WTC11 (cell line): ENCODE data around the gene CBX2. TPM values are rescaled to one million over a fixed set of nuclear protein-coding genes. Genes with fewer than 3 reads are reported as not detected.

ENCODE experiments used
- ATAC-seq: fragments of 200-7000 bp; cut with Tn5 transposase; 2 replicates; pipeline ENCODE4 v1.10.0; 2021; ENCODE audit warnings: mild to moderate bottlenecking, moderate library complexity
- CTCF ChIA-PET: fragments of 300-600 bp; sonication (Branson Sonifier 250); formaldehyde crosslinking; loops from one replicate; lab custom pipeline; 2021; ENCODE audit warnings: antibody characterized with exemption; lab: Charles Lee
- POLR2A ChIA-PET: fragments of 350-600 bp; sonication (Branson Sonifier 250); formaldehyde crosslinking; loops from one replicate; lab custom pipeline; 2021; ENCODE audit warnings: antibody characterized with exemption; lab: Charles Lee
- DNase-seq: peaks from one replicate; pipeline ENCODE4 v3.0.0; 2021; ENCODE audit warnings: low spot score
- H3K27ac Mint-ChIP-seq: 2 replicates; pipeline ENCODE4 v1.8.0; 2021; ENCODE audit warnings: mixed read lengths
- H3K27me3 Mint-ChIP-seq: 2 replicates; pipeline ENCODE4 v1.8.0; 2021; ENCODE audit warnings: low read depth, mild to moderate bottlenecking, moderate library complexity, mixed read lengths
- H3K36me3 Mint-ChIP-seq: 2 replicates; pipeline ENCODE4 v1.8.0; 2021; ENCODE audit warnings: mixed read lengths
- H3K4me1 Mint-ChIP-seq: 2 replicates; pipeline ENCODE4 v1.8.0; 2022; ENCODE audit warnings: mixed read lengths
- H3K4me3 Mint-ChIP-seq: 2 replicates; pipeline ENCODE4 v1.8.0; 2021; ENCODE audit warnings: mild to moderate bottlenecking, moderate library complexity, mixed read lengths
- H3K9me3 Mint-ChIP-seq: 2 replicates; pipeline ENCODE4 v1.8.0; 2021; ENCODE audit warnings: mixed read lengths
- ARID4B ChIP-seq: sonication (generic); formaldehyde crosslinking; IDR thresholded peaks from 2 replicates; pipeline ENCODE4 v1.8.0; 2023; ENCODE audit warnings: missing genetic modification reagents, mild to moderate bottlenecking, borderline replicate concordance
- E2F5 ChIP-seq: sonication (generic); formaldehyde crosslinking; IDR thresholded peaks from 2 replicates; pipeline ENCODE4 v1.8.1; 2022; ENCODE audit warnings: mild to moderate bottlenecking, moderate library complexity, missing genetic modification reagents
- ELF4 ChIP-seq: sonication (generic); formaldehyde crosslinking; IDR thresholded peaks from 2 replicates; pipeline ENCODE4 v1.8.1; 2022; ENCODE audit warnings: low read depth, mild to moderate bottlenecking, moderate library complexity, missing genetic modification reagents
- KAT7 ChIP-seq: sonication (generic); formaldehyde crosslinking; IDR thresholded peaks from 2 replicates; pipeline ENCODE4 v1.8.1; 2023; ENCODE audit warnings: missing genetic modification reagents, mild to moderate bottlenecking, borderline replicate concordance
- MLX ChIP-seq: sonication (generic); formaldehyde crosslinking; IDR thresholded peaks from 2 replicates; pipeline ENCODE4 v1.8.1; 2023; ENCODE audit warnings: mild to moderate bottlenecking, missing genetic modification reagents, moderate library complexity
- MXD4 ChIP-seq: fragments of 250-450 bp; sonication (Bioruptor Pico); IDR thresholded peaks from 2 replicates; pipeline ENCODE4 v1.8.0; 2021; ENCODE audit warnings: mild to moderate bottlenecking, moderate library complexity, borderline replicate concordance
- PRDM15 ChIP-seq: sonication (generic); formaldehyde crosslinking; IDR thresholded peaks from 2 replicates; pipeline ENCODE4 v1.8.0; 2022; ENCODE audit warnings: missing genetic modification reagents
- SMAD3 ChIP-seq: sonication (generic); formaldehyde crosslinking; IDR thresholded peaks from 2 replicates; pipeline ENCODE4 v1.8.0; 2022; ENCODE audit warnings: missing genetic modification reagents, mild to moderate bottlenecking, borderline replicate concordance
- ZNF232 ChIP-seq: sonication (generic); formaldehyde crosslinking; IDR thresholded peaks from 2 replicates; pipeline ENCODE4 v1.8.0; 2022; ENCODE audit warnings: mild to moderate bottlenecking, missing genetic modification reagents
- ZNF263 ChIP-seq: sonication (generic); formaldehyde crosslinking; IDR thresholded peaks from 2 replicates; pipeline ENCODE4 v1.8.1; 2022; ENCODE audit warnings: low read depth, mild to moderate bottlenecking, moderate library complexity, missing genetic modification reagents
- ZNF396 ChIP-seq: fragments of 250-450 bp; sonication (Bioruptor Pico); IDR thresholded peaks from 2 replicates; pipeline ENCODE4 v1.8.0; 2021; ENCODE audit warnings: mild to moderate bottlenecking, moderate library complexity, borderline replicate concordance
- ZNF532 ChIP-seq: fragments of 250-450 bp; sonication (Bioruptor Pico); IDR thresholded peaks from 2 replicates; pipeline ENCODE4 v1.9.0; 2021; ENCODE audit warnings: mild to moderate bottlenecking, borderline replicate concordance
- total RNA-seq: library from RNA; stranded (reverse); gene quantifications from 3 replicates; pipeline ENCODE4 v1.2.3, GENCODE V29; 2021

The CBX2 gene
- total RNA-seq, 1 experiment from 2014 or later = 85.5 TPM

- peak; percentile 14 for ATAC-seq
- peaks cover 37% of the 10 kb centered on the region for H3K36me3 Mint-ChIP-seq
- peak; percentile 99 for TF ChIP-seq PRDM15 (CRISPR knock-in tag)
- no peak for TF ChIP-seq MLX (CRISPR knock-in tag)
- no peak for TF ChIP-seq MXD4 (CRISPR knock-in tag)
- 0 out of 2 replicates have a peak, but pooled peaks have one; percentile 33 for TF ChIP-seq E2F5
- peak; percentile 9; the same call in 1 of the 2 replicates for TF ChIP-seq ZNF263
- 0 out of 2 replicates have a peak, but pooled peaks have one; percentile 45 for TF ChIP-seq KAT7
- TF ChIP-seq, all 79 proteins: peak for 4
- Mint-ChIP-seq H3K27ac (peak overlapping the region; percentile 63), H3K9me3 (no peaks in the 10 kb centered on the region), H3K4me1 (peaks cover 54% of the 10 kb centered on the region), H3K27me3 (peaks cover 12% of the 10 kb centered on the region), H3K4me3 (peak overlapping the region; percentile 91)
- peak; percentile 64 for DNase-seq
- ChIA-PET CTCF (interaction anchor here (0.6 to 6.9 kb wide), 15 partner anchors 9 to 714 kb away, joined by 3 to 83 read pairs (median 4); partner anchors contain the start of genes CBX4 and CBX8), POLR2A (interaction anchor here (1.0 to 1.1 kb wide), 4 partner anchors 9 to 60 kb away, joined by 3 read pairs; partner anchors contain the start of gene CBX8)
These were observed 646 bp downstream of the CBX2 start for GRCh38 chr17:79778504-79779083.

GRCh38 chr17:79779084-79779529, 1.2 kb downstream of the CBX2 start:
- Mint-ChIP-seq H3K36me3 (peaks cover 39% of the 10 kb centered on the region), H3K9me3 (no peaks in the 10 kb centered on the region), H3K4me3 (peak overlapping the region; percentile 91), H3K27me3 (peaks cover 12% of the 10 kb centered on the region), H3K4me1 (peaks cover 54% of the 10 kb centered on the region), H3K27ac (peak overlapping the region; percentile 63; the same call in 1 of the 2 replicates)
- TF ChIP-seq ZNF232 (no peak), MLX (CRISPR knock-in tag) (no peak), ZNF396 (CRISPR knock-in tag) (no peak), ZNF532 (CRISPR knock-in tag) (no peak), SMAD3 (0 out of 2 replicates have a peak, but pooled peaks have one; percentile 37), ELF4 (CRISPR knock-in tag) (no peak), ARID4B (CRISPR knock-in tag) (no peak), PRDM15 (CRISPR knock-in tag) (peak; percentile 3; the same call in 1 of the 2 replicates)
- ChIA-PET POLR2A (interaction anchor here (1.0 to 1.1 kb wide), 3 partner anchors 8 to 59 kb away, joined by 3 read pairs; no protein-coding TSS in a partner anchor), CTCF (interaction anchor here (0.7 to 6.9 kb wide), 12 partner anchors 8 to 229 kb away, joined by 3 to 83 read pairs (median 5); partner anchors contain the start of genes CBX4 and CBX8)
- ATAC-seq (peak; percentile 4; the same call in 1 of the 2 replicates), DNase-seq (no peak)
